Prostate gland (tissue), 1 donor: Measurements from ENCODE around the gene TSSK1B.

Experiments used
- POLR2A ChIP-seq: fragments of 450-650 bp; IDR thresholded peaks from one replicate; pipeline ENCODE4 v1.6.1; 2016; ENCODE audit warnings: antibody characterized with exemption, mild to moderate bottlenecking
- POLR2AphosphoS5 ChIP-seq: sonication (generic); formaldehyde crosslinking; IDR thresholded peaks from one replicate; pipeline ENCODE4 v1.6.1; 2017; ENCODE audit warnings: antibody characterized with exemption

GRCh38 chr5:113389116-113389515, 45.7 kb downstream of the TSSK1B start:
- TF ChIP-seq POLR2AphosphoS5 (no peak), POLR2A (no peak)
